CD4-positive, alpha-beta T cell treated with Interleukin-2 at 100 ng/mL for 4 hours (primary cell): ENCODE data around the gene SNAP25.

Source experiments
- DNase-seq: peaks from one replicate; pipeline ENCODE4 v3.0.0-alpha.2; 2020; ENCODE audit warnings: low spot score

The SNAP25 gene

DNA sequence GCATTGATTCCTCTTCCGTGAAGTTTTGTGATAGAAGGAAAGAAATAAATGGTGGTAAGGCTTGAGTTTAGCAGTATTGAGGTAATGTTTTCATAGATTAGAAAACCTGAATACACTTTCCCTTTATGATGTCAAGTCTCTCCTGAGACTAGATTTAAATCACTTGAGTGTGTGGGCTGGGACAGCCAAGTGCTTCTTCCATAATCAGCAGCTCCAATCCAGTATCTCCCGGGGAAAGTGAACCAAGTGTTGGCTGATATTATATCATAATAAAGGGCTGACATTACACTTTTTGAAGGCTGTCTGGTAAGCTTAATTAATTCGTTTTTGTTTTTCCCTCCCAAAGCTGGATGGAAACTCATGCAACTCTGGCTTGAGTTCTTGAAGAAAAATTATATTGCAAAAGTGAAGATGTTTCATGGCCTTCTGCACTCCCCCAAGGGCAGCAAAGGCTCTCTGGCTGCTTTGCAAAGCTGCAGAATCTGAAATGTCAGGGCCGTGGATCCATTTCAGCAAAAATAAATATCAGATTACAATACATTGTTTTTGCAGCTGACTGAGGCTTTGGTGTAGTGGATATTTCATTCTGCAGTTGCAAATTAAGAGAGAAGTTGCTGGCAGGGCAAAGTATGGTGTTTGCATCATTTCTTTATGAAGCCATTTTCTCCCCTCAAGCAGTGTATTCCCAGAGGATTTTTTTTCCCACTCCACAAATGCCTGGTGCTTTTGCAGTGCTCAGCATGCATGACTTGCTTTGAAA, 114.2 kb downstream of the SNAP25 start:
- no peak for DNase-seq

- DNase-seq, result no peak
Measured at GRCh38 chr20:10336959-10337729, 118.5 kb downstream of the SNAP25 start.

GRCh38 chr20:10338426-10339180, 120.0 kb downstream of the SNAP25 start:
- DNase-seq, result no peak

DNA sequence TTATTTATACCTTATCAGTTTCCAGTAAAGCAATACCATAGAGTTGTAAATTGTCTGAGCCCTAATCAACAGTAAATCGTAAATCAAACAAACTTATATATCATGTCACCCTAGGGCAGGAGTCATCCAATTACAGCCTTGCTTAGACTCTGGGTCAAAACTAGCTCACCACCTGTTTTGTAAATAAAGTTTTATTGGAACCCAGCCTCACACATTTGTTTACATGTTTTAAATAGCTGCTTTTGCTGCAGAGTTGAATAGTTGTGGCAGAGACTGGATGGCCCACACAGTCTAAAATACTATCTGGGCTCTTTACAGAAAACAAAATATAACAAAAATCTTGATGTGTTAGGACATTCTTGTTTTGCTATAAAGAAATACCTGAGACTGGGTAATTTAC, 121.0 kb downstream of the SNAP25 start:
- DNase-seq, result no peak

DNA sequence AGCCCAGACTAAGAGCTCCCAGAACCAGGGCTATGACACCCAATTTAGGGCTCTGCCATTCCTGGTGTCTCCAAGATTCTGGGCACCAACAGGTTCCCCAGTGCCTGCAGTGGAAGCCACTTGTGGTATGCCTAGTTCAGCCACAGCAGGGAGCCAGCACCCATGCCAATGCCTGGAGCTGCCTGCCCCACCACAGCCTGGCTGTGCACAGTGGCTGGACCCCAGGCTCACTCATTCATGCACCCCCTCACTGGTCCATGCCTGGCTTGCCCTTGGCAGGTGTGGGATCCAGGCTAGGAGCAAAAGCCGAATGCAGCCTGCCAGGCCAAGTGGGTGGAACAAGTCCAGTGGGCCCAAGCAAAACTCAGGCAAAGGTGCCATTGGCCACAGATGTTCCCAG, 123.5 kb downstream of the SNAP25 start:
- no peak for DNase-seq

GRCh38 chr20:10344953-10345352, 126.3 kb downstream of the SNAP25 start:
- DNase-seq, result no peak

DNA sequence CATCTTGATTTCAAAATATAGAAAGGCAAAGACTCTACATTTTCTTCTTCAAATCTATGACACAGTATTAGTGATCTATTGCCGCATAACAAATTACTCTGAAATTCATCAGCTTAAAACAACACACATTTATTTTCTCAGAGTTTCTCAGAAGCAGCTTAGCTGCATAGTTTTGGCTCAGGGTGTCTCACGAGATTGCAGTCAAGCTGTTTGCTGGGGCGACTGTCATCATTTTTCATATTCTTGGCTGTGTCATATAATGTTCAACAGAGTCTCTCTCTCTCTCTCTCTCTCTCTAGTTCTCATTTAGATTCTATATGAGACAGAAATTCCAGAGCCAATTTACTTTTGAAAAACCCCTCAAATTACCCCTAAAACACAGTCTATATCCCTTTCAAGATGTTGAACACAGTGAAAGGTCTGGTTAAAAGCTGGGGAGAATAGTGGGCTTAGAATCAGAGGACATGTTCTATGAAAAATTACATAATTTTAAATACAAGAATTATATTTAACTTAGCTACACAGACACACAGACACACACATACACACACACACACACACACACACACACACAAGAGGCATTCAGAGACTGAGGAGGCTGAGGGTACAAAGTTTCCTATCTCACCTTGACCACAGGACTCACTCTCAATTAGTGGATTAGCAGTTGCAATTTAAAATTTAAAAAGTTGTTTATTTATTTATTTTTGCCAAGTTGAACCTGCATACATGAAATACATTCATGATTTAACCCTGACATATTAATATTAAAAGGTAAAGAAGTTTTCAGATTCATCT, 128.7 kb downstream of the SNAP25 start:
- no peak for DNase-seq

DNA sequence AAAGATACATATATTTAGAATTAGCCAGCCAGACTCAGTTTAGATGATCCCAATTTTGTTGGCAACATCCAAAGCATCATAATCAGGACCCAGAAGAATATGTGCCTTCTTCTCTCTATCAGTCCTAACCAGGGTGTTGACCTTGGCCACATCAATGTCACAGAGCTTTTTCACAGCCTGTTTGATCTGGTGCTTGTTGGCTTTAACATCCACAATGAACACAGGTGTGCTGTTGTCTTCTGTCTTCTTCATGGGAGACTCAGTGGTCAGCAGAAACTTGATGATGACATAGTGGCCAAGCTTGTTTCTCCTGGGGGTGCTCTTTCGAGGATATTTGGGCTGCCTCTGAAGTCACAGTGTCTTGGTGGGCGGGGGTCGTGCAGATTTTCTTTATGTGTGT, 130.5 kb downstream of the SNAP25 start:
- DNase-seq, result no peak

- DNase-seq, result no peak
Measured at GRCh38 chr20:10350188-10350842, 131.7 kb downstream of the SNAP25 start.

DNA sequence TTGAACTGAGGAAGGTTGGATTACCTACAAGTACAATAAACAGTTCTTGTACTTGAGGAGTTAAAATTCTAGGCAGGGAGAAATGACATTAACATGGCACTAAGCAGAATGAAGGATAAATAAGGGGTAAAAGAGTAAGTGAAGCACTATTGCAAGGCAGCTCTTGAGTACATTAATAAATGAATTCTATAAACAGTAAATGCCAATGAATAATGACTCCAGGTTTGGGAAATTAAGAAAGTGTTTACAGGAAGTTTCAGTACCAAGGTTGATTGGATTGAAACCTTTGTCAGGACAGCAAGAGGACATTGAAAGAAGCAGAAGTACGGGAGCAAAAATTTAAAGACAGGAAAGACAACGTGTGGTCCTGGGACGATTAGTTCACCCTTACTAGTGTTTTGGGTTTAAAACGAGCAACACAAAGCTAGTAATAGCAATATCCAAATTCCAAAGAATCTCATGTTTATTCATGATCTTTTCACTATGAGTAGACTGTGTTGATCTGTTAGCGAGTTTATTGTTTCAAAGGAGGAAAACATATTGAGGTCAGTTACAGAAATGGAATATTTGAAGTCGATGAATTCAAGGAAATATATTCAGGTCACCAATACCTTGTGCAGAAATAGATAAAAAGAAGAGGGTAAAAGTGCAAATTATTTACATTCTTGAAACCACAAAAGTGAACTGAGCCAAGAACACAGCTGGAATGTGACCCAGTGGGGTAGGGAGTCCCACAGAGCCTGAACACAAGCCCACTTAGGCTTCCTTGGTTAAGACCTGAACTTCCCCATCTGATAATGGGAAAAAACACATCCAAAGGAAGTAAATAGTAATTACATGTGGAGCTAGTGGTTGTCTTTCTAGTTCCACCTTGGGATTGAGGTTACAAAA, 134.5 kb downstream of the SNAP25 start:
- no peak for DNase-seq

GRCh38 chr20:10356628-10357027, 138.0 kb downstream of the SNAP25 start:
- no peak for DNase-seq
